Measurements from ENCODE around the gene TMEM217. TPM values are rescaled to one million over a fixed set of nuclear protein-coding genes. Genes with fewer than 3 reads are reported as not detected.

TMEM217 gene
- total and polyA plus RNA-seq, 2 of the 4 experiments (the other 2 are of a cell fraction) = 1.4 to 3.5 TPM

DNA sequence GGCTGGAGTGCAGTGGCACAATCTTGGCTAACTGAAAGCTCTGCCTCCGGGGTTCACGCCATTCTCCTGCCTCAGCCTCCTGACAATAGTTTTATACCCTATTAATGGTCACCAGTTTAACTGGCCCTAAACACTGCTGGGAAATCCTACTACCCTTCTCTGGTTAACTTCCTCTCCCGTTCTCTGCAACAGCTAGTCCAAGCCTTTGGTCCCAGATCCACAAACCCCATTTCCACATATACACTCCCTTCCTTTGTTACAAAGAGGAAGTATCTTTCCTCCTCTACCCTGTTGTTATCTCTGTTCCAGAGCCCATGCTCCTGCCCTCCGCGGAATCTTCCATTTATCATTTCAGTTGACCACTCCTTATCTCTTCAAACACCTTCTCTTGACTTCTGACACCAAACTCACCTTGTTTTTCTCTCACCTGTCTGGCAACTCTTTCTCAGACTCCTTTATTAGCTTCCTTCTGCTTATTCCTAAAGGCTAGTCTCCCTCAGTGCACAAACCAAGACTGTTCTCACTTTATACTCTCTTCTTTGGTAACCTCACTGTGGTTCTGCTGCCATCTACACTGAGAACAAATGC, 25.4 kb downstream of the TMEM217 start:
- ChIA-PET POLR2A (ENCODE audit: unreplicated experiment) (no interaction called here), CTCF (no interaction called here)
- Histone ChIP-seq H4K8ac (ENCODE audit: low read depth in 2 of 2, low read length in 2 of 2) (no peak overlapping the region), H3K9ac (ENCODE audit: low read depth, low read length) (no peak overlapping the region), H2BK120ac (ENCODE audit: low read depth, low read length) (no peak overlapping the region), H3K9me1 (ENCODE audit: insufficient read depth, low read length) (peaks cover 6% of the 10 kb centered on the region; the same call in 1 of the 2 replicates), H3K27ac (ENCODE audit: insufficient read depth, low read length) (no peak overlapping the region), H3K9me3 (ENCODE audit: control insufficient read depth, insufficient read depth, low read length) (no peaks in the 10 kb centered on the region), H2BK20ac (ENCODE audit: low read depth, low read length) (no peak overlapping the region), H3K4me1 (ENCODE audit: control insufficient read depth, insufficient read depth, low read length) (peaks cover 2% of the 10 kb centered on the region; the same call in 1 of the 2 replicates), H2AFZ (replicated peaks; ENCODE audit: low read length, poor library complexity) (no peak overlapping the region), H2BK15ac (ENCODE audit: low read depth, low read length) (no peak overlapping the region), H4K20me1 (ENCODE audit: insufficient read depth, low read length) (no peaks in the 10 kb centered on the region), H2AK9ac (replicated peaks; ENCODE audit: low read depth, low read length, poor library complexity) (no peak overlapping the region), H3K4me2 (ENCODE audit: low read depth, low read length) (no peak overlapping the region), H3K4ac (ENCODE audit: low read depth, low read length) (no peak overlapping the region), H4K5ac (ENCODE audit: low read depth, low read length) (no peak overlapping the region), H3K56ac (ENCODE audit: extremely low read depth, insufficient read depth, low read length) (no peak overlapping the region), H3K4me3 (ENCODE audit: insufficient read depth, low read depth, low read length) (no peak overlapping the region), H3K36me3 (ENCODE audit: control insufficient read depth, insufficient read depth, low read length) (no peaks in the 10 kb centered on the region), H3K18ac (ENCODE audit: low read depth, low read length) (no peak overlapping the region), H2BK5ac (ENCODE audit: low read depth, low read length, poor library complexity, severe bottlenecking) (no peak overlapping the region), H4K91ac (ENCODE audit: insufficient read depth, low read depth, low read length) (no peak overlapping the region), H3K27me3 (ENCODE audit: control insufficient read depth, insufficient read depth, low read length) (no peaks in the 10 kb centered on the region), H2AK5ac (ENCODE audit: low read depth, low read length) (no peak overlapping the region), H3K23ac (ENCODE audit: low read depth, low read length) (no peak overlapping the region), H3K14ac (replicated peaks; ENCODE audit: low read depth, low read length) (no peak overlapping the region), H3K79me1 (ENCODE audit: low read depth in 1 of 2, low read length in 2 of 2) (no peaks in the 10 kb centered on the region; a peak in 1 of 4 replicates)
- WGBS, 2 experiments (ENCODE audit: extremely low coverage in 2 of 2, insufficient read length in 1 of 2) = 80% methylated on average over 3 of the region's 5 CpGs; no CpG with 5 or more reads in 1 of the 2 experiments
- in situ Hi-C loops (cut with MboI; ENCODE audit: low sequenced_read_pairs) (no loop called here), intact Hi-C loops (cut with micrococcal nuclease) (no loop called here), dilution Hi-C loops (cut with HindIII; ENCODE audit: low sequenced_read_pairs, unreplicated experiment) (no loop called here)
- no peak for ATAC-seq (ENCODE audit: low read depth)
- BruUV-seq (replicated peaks) = no TSS peak
- DNase-seq = no peak
- TF ChIP-seq RAD21 (IDR thresholded peaks at IDR 0.05; ENCODE audit: low read length) (no peak), BHLHE40 (IDR thresholded peaks at IDR 0.05; ENCODE audit: low read depth, low read length) (no peak), POLR2A (IDR thresholded peaks at IDR 0.05; ENCODE audit: low read depth, low read length) (no peak), FOS (IDR thresholded peaks at IDR 0.05; ENCODE audit: low read depth, low read length) (no peak), MAFK (IDR thresholded peaks at IDR 0.05; ENCODE audit: low read depth, low read length) (no peak), SMC3 (IDR thresholded peaks at IDR 0.05; ENCODE audit: low read depth, low read length) (no peak), CHD1 (IDR thresholded peaks at IDR 0.05; ENCODE audit: low read depth, low read length) (no peak), MXI1 (IDR thresholded peaks at IDR 0.05; ENCODE audit: borderline replicate concordance, low read depth, low read length) (no peak), MAZ (IDR thresholded peaks at IDR 0.05; ENCODE audit: borderline replicate concordance, low read depth, low read length) (no peak), RFX5 (IDR thresholded peaks at IDR 0.05; ENCODE audit: low read depth, low read length) (no peak), CEBPB (IDR thresholded peaks at IDR 0.05; ENCODE audit: low read depth, low read length) (no peak), RCOR1 (IDR thresholded peaks at IDR 0.05; ENCODE audit: insufficient replicate concordance, low read length) (no peak), NFE2L2 (IDR thresholded peaks at IDR 0.05; ENCODE audit: low read depth, low read length) (no peak)
- TF ChIP-seq, protein P1, sequence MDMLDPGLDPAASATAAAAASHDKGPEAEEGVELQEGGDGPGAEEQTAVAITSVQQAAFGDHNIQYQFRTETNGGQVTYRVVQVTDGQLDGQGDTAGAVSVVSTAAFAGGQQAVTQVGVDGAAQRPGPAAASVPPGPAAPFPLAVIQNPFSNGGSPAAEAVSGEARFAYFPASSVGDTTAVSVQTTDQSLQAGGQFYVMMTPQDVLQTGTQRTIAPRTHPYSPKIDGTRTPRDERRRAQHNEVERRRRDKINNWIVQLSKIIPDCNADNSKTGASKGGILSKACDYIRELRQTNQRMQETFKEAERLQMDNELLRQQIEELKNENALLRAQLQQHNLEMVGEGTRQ (IDR thresholded peaks at IDR 0.05; ENCODE audit: low read depth, low read length) = no peak
- TF ChIP-seq, protein P2, sequence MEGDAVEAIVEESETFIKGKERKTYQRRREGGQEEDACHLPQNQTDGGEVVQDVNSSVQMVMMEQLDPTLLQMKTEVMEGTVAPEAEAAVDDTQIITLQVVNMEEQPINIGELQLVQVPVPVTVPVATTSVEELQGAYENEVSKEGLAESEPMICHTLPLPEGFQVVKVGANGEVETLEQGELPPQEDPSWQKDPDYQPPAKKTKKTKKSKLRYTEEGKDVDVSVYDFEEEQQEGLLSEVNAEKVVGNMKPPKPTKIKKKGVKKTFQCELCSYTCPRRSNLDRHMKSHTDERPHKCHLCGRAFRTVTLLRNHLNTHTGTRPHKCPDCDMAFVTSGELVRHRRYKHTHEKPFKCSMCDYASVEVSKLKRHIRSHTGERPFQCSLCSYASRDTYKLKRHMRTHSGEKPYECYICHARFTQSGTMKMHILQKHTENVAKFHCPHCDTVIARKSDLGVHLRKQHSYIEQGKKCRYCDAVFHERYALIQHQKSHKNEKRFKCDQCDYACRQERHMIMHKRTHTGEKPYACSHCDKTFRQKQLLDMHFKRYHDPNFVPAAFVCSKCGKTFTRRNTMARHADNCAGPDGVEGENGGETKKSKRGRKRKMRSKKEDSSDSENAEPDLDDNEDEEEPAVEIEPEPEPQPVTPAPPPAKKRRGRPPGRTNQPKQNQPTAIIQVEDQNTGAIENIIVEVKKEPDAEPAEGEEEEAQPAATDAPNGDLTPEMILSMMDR (conservative IDR thresholded peaks at IDR 0.05; ENCODE audit: low read depth, low read length) = no peak
- TF ChIP-seq, protein P3, sequence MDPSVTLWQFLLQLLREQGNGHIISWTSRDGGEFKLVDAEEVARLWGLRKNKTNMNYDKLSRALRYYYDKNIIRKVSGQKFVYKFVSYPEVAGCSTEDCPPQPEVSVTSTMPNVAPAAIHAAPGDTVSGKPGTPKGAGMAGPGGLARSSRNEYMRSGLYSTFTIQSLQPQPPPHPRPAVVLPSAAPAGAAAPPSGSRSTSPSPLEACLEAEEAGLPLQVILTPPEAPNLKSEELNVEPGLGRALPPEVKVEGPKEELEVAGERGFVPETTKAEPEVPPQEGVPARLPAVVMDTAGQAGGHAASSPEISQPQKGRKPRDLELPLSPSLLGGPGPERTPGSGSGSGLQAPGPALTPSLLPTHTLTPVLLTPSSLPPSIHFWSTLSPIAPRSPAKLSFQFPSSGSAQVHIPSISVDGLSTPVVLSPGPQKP (IDR thresholded peaks at IDR 0.05; ENCODE audit: borderline replicate concordance, low read depth, low read length) = no peak

Measured in IMR-90 (cell line).